Erythroblast (primary cell): ENCODE measurements around the gene PLEKHA5.

Experiments
- GATA1 ChIP-seq: IDR thresholded peaks from 2 replicates; pipeline ENCODE4 v1.6.1; 2011; ENCODE audit warnings: low read depth, mild to moderate bottlenecking, control low read depth, low read length, moderate library complexity
- POLR2A ChIP-seq: IDR thresholded peaks from 2 replicates; pipeline ENCODE4 v1.6.1; 2011; ENCODE audit warnings: mild to moderate bottlenecking, low read length

DNA sequence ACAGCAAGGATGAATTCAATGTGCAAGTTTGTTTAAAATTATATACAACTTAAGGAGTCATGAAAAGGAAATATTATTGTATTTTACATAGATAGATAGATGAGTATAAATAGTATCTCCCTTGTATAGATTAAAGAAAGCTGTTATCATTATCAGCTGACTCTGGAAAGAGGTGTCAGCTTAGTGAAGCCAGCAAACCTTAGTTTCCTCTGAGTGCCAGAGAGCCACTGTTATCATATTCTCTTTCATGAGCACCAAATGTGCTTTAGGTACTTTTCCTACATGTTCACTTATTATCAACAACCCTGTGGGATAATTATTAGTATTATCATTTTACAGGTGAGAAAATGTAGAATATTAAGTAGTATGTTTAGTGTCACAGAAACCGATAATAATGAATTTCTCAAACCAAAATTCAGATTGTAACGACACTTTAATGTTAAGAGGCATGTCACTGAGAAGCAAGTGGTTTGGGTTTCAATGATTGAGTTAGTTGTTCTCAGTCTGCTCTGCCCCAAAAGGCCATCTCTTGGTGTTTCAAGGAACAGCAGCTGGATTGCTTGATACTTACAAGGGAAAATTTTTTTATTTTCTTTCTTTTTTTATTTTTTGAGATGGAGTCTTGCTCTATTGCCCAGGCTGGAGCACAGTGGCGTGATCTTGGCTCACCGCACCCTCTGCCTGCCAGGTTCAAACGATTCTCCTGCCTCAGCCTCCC, 53.7 kb downstream of the PLEKHA5 start:
- no peak for TF ChIP-seq POLR2A
- no peak for TF ChIP-seq GATA1
